Measurements from ENCODE around the gene ANKMY2.

The ANKMY2 gene

GRCh38 chr7:16586081-16586874 lies 59.3 kb downstream of the ANKMY2 start:
- DNase-seq (ENCODE audit: low read depth) = no peak
- TF ChIP-seq CTCF (IDR thresholded peaks at IDR 0.05; ENCODE audit: insufficient read depth, low read depth, low read length, missing control alignments) = no peak
- no peak overlapping the region for H3K4me3 ChIP-seq (ENCODE audit: low read depth, low read length)

- TF ChIP-seq CTCF (IDR thresholded peaks at IDR 0.05; ENCODE audit: insufficient read depth, low read depth, low read length, missing control alignments) = no peak
- no peak for DNase-seq (ENCODE audit: low read depth)
- H3K4me3 ChIP-seq (ENCODE audit: low read depth, low read length) = no peak overlapping the region
Measured at GRCh38 chr7:16585540-16585939, 60.0 kb downstream of the ANKMY2 start.

- DNase-seq (ENCODE audit: low read depth) = no peak
- no peak for TF ChIP-seq CTCF (IDR thresholded peaks at IDR 0.05; ENCODE audit: insufficient read depth, low read depth, low read length, missing control alignments)
- H3K4me3 ChIP-seq (ENCODE audit: low read depth, low read length) = no peak overlapping the region
Measured at GRCh38 chr7:16583834-16584233, 61.7 kb downstream of the ANKMY2 start.

- no peak for DNase-seq (ENCODE audit: low read depth)
Measured at GRCh38 chr7:16581286-16581685, 64.3 kb downstream of the ANKMY2 start.

GRCh38 chr7:16579216-16579615 lies 66.3 kb downstream of the ANKMY2 start:
- DNase-seq (ENCODE audit: low read depth) = no peak
- TF ChIP-seq CTCF (IDR thresholded peaks at IDR 0.05; ENCODE audit: insufficient read depth, low read depth, low read length, missing control alignments) = no peak
- no peak overlapping the region for H3K4me3 ChIP-seq (ENCODE audit: low read depth, low read length)

More at GRCh38 chr7:16581286-16581685, 64.3 kb downstream of the ANKMY2 start:
- no peak overlapping the region for H3K4me3 ChIP-seq (ENCODE audit: low read depth, low read length)
- TF ChIP-seq CTCF (IDR thresholded peaks at IDR 0.05; ENCODE audit: insufficient read depth, low read depth, low read length, missing control alignments) = no peak

GRCh38 chr7:16571941-16572340 lies 73.6 kb downstream of the ANKMY2 start:
- no peak for DNase-seq (ENCODE audit: low read depth)
- no peak overlapping the region for H3K4me3 ChIP-seq (ENCODE audit: low read depth, low read length)
- no peak for TF ChIP-seq CTCF (IDR thresholded peaks at IDR 0.05; ENCODE audit: insufficient read depth, low read depth, low read length, missing control alignments)
